GM21447 (cell line): Measurements from ENCODE around the gene IFT172.

Experiments used
- ATAC-seq: cut with Tn5 transposase; IDR thresholded peaks from one replicate; pipeline ENCODE4 v1.9.1; 2021; ENCODE audit not compliant: unreplicated experiment

Gene IFT172

GRCh38 chr2:27494284-27494943 is 4.9 kb upstream of the IFT172 start:
- ATAC-seq = no peak

GRCh38 chr2:27493948-27494283 is 4.4 kb upstream of the IFT172 start:
- ATAC-seq = no peak

- no peak for ATAC-seq
Measured at GRCh38 chr2:27492557-27492956, 3.0 kb upstream of the IFT172 start.

- ATAC-seq = peak; percentile 7
Measured at GRCh38 chr2:27489118-27489497, 435 bp downstream of the IFT172 start.

- no peak for ATAC-seq
Measured at GRCh38 chr2:27485496-27485895, 4.0 kb downstream of the IFT172 start.

GRCh38 chr2:27471961-27472360 is 17.6 kb downstream of the IFT172 start:
- no peak for ATAC-seq

GRCh38 chr2:27464443-27464842 is 25.1 kb downstream of the IFT172 start:
- ATAC-seq = no peak

GRCh38 chr2:27461118-27461517 is 28.4 kb downstream of the IFT172 start:
- no peak for ATAC-seq

- ATAC-seq = no peak
Measured at GRCh38 chr2:27453968-27454367, 35.6 kb downstream of the IFT172 start.

GRCh38 chr2:27451095-27451494 is 38.4 kb downstream of the IFT172 start:
- no peak for ATAC-seq

- no peak for ATAC-seq
Measured at GRCh38 chr2:27448381-27448780, 41.2 kb downstream of the IFT172 start.

GRCh38 chr2:27446057-27446456 is 43.5 kb downstream of the IFT172 start:
- ATAC-seq = no peak

GRCh38 chr2:27445615-27446014 is 43.9 kb downstream of the IFT172 start:
- ATAC-seq = no peak

GRCh38 chr2:27445155-27445554 is 44.4 kb downstream of the IFT172 start:
- ATAC-seq = no peak

GRCh38 chr2:27442920-27443282 is 46.6 kb downstream of the IFT172 start:
- ATAC-seq = no peak

- no peak for ATAC-seq
Measured at GRCh38 chr2:27441958-27442919, 47.3 kb downstream of the IFT172 start, which contains the start of gene KRTCAP3. Gene KRTCAP3, plus strand, starts transcription at chr2:27442381. Its CDS starts 32 bp downstream, at chr2:27442413.

- ATAC-seq = no peak
Measured at GRCh38 chr2:27441226-27441926, 48.2 kb downstream of the IFT172 start.

- ATAC-seq = no peak
Measured at GRCh38 chr2:27435628-27436027, 53.9 kb downstream of the IFT172 start.

GRCh38 chr2:27431395-27431794 is 58.1 kb downstream of the IFT172 start:
- no peak for ATAC-seq

- peak; percentile 67 for ATAC-seq
Measured at GRCh38 chr2:27428978-27429541, 60.5 kb downstream of the IFT172 start.

GRCh38 chr2:27428213-27428977 is 61.1 kb downstream of the IFT172 start, which contains the start of gene NRBP1:
Gene NRBP1, plus strand, starts transcription at chr2:27428631. Its CDS starts 4,643 bp downstream, at chr2:27433274.
- ATAC-seq = peak; percentile 87
